Renal cortex interstitium (tissue), 11 donors: Measurements from ENCODE around the gene PAK4. TPM values are rescaled to one million over a fixed set of nuclear protein-coding genes. Genes with fewer than 3 reads are reported as not detected.
"Not testable (repeated sequence)": the region's sequence is repeated elsewhere in the genome, so short reads cannot be mapped to it uniquely, and the experiment has no call there.

ENCODE experiments used
- DNase-seq, 11 donors: peaks; one replicate each; pipeline ENCODE4 v3.0.0-alpha.2; 2013; ENCODE audit warnings: low read depth in 9 of 11, low spot score in 4 of 11; ENCODE audit errors: extremely low read depth in 1 of 11
- polyA plus RNA-seq, 3 donors: library from polyadenylated mRNA; unstranded; fragments of 120-200 nt; gene quantifications; one replicate each; pipeline ENCODE4 v1.2.1, GENCODE V29; 2013; ENCODE audit not compliant: insufficient read length in 3 of 3

PAK4 gene
- polyA plus RNA-seq, 3 donors, result 41.7 to 71.0 (median 65.6) TPM

DNA sequence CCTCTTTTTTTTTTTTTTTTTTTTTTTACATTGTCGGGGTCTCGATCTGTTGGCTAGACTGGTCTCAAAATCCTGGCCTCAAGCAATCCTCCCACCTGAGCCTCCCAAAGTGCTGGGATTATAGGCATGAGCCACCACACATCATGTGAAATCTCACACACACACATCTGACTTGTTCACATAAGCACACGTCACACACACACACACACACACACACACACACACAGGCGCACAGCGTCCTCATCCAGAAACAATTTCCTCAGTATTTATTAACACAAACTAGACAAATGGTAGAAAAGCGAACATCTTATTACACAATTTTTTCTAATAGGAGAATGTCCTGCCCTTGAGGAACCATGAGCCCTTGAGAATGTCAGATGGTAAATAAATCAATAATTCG, 83.6 kb downstream of the PAK4 start:
- DNase-seq, result no peak

GRCh38 chr19:39211731-39212374, 86.3 kb downstream of the PAK4 start:
- DNase-seq, result no peak

DNA sequence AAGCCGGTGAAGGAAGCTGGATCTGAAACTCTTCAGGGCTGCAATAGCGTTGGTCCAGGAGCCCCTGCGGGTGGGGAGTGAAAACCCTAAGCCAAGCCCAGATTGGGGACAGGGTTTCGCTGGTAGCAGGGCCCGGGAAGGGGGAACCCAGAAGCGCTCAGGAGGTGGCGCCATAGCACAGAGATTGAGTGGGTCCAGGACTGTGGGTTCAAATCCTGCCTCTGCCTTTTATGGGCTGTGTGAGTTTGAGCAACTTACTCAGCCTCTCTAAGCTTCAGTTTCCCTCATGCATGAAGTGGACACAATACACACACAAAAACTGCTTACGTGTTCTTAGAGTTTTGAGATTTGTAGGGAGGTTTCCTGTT, 86.8 kb downstream of the PAK4 start:
- DNase-seq, result no peak

DNA sequence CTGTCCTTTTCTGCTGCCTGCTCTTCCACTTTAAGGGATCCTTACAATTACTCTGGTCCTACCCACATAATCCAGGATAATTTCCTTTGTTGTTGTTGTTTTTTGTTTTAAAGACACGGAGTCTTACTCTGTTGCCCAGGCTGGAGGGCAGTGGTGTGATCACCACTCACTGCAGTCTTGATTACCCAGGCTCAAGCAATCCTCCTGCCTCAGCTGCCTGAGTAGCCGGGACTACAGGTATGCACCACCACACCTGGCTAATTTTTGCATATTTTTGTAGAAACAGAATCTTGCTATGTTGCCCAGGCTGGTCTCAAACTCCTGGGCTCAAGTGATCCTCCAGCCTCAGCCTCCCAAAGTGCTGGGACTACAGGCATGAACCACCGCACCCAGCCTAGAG, 89.7 kb downstream of the PAK4 start:
- not testable (repeated sequence) for DNase-seq

DNA sequence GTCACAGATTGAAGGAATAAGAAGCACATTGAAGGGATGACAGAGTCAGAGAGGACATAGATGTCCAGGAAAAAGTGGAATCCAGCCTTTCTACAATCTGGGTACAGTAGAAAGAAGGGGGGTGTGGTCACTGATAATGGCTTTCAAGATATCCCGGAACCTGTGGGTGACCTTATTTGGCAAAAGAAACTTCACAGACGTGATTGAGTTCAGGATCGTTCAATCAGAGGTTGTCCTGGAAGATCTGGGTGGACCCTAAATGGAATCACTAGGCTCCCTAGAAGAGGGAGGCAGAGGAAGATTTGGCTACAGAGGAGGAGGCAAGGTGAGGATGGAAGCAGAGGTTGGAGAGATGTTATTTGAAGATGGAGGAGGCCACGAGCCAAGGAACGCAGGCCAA, 91.5 kb downstream of the PAK4 start:
- no peak for DNase-seq

DNA sequence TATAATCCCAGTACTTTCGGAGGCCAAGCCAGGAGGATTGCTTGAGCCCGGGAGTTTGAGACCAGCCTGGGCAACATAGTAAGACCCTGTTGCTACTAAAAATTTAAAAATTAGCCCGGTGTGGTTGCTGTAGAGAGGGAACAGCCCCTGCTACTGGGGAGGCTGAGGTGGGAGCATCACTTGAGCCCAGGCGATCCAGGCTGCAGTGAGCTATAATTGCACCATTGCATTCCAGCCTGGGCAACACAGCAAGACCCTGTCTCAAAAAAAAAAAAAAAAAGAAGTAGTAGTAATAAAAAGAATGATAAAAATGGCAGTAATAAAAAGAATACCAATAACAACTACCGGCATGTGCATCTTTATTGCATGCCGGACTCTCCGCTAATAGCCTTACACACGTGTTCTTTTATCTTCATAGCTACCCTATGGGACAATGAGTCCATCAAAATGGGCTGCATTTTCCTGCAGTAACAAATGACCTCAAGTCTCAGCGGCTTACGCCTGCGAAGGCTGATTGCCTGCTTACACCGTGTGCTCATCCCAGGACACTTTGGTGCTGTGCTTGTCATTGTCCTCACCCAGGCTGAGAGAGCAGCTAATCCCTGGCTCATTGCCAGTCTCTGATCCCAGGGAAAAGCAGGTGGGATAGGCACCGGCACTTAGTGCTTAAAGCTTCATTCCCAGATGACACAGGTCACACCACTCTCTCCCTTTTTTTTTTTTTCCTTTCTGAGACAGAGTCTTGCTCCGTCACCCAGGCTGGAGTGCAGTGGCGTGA, 92.8 kb downstream of the PAK4 start:
- DNase-seq, result no peak

DNA sequence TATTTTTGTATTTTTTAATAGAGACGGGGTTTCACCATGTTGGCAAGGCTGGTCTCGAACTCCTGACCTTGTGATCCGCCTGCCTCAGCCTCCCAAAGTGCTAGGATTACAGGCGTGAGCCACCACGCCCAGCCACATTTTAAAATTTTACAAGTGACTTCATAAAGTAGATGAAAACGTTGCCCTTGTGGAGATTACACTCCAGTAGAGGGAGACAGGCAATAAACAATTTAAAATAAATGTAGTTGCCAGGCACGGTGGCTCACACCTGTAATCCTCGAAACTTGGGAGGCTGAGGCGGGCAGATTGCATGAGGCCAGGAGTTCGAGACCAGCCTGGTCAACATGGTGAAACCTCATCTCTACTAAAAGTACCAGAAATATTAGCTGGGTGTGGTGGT, 93.5 kb downstream of the PAK4 start:
- DNase-seq, result not testable (repeated sequence)

GRCh38 chr19:39223703-39224279, 98.2 kb downstream of the PAK4 start:
- DNase-seq, result peak in 4 of 11 donors; percentile 33 to 46 (median 38)

GRCh38 chr19:39224910-39225309, 99.3 kb downstream of the PAK4 start:
- no peak for DNase-seq

Other genes starting within 250 kb of the PAK4 start
- 1 to 10 TPM; 6.0 to 8.9 (median 7.8) TPM for gene RINL, start 247.5 kb upstream of the PAK4 start, polyA plus RNA-seq
- gene SIRT2, start 226.2 kb upstream of the PAK4 start, polyA plus RNA-seq, result 10 to 100 TPM; 37.1 to 48.7 (median 42.1) TPM
- 10 to 100 TPM in 2 of 3 donors, 1 to 10 TPM in 1; 6.4 to 11.0 (median 10.4) TPM for gene NFKBIB, start 225.8 kb upstream of the PAK4 start, polyA plus RNA-seq
- gene CCER2, start 213.6 kb upstream of the PAK4 start, polyA plus RNA-seq, result 1 to 10 TPM in 1 of 3 donors, under 1 TPM in 2; 0.57 to 1.1 (median 0.65) TPM
- gene SARS2, start 195.0 kb upstream of the PAK4 start, polyA plus RNA-seq, result 10 to 100 TPM; 43.2 to 56.0 (median 50.9) TPM
- gene MRPS12, start 194.8 kb upstream of the PAK4 start, polyA plus RNA-seq, result 10 to 100 TPM; 15.2 to 27.4 (median 26.5) TPM
- 10 to 100 TPM; 69.5 to 93.4 (median 71.4) TPM for gene FBXO17, start 150.0 kb upstream of the PAK4 start, polyA plus RNA-seq
- 1 to 10 TPM; 7.1 to 8.7 (median 7.2) TPM for gene FBXO27, start 93.2 kb upstream of the PAK4 start, polyA plus RNA-seq
- gene ACP7, start 41.4 kb upstream of the PAK4 start, polyA plus RNA-seq, result under 1 TPM; 0.20 to 0.72 (median 0.38) TPM
- 1 to 10 TPM; 1.3 to 4.5 (median 1.7) TPM for gene NCCRP1, start 71.2 kb downstream of the PAK4 start, polyA plus RNA-seq
- not detected for gene SYCN, start 78.5 kb downstream of the PAK4 start, polyA plus RNA-seq
- gene IFNL3, start 119.2 kb downstream of the PAK4 start, polyA plus RNA-seq, result not detected
- under 1 TPM in 1 of 3 donors, not detected in 2; 0.11 TPM for gene IFNL4, start 123.1 kb downstream of the PAK4 start, polyA plus RNA-seq
- not detected for gene IFNL2, start 142.6 kb downstream of the PAK4 start, polyA plus RNA-seq
- gene IFNL1, start 170.6 kb downstream of the PAK4 start, polyA plus RNA-seq, result not detected
- gene LRFN1, start 195.1 kb downstream of the PAK4 start, polyA plus RNA-seq, result 1 to 10 TPM in 2 of 3 donors, under 1 TPM in 1; 0.92 to 2.8 (median 2.1) TPM
- gene GMFG, start 210.3 kb downstream of the PAK4 start, polyA plus RNA-seq, result 10 to 100 TPM; 16.3 to 32.9 (median 25.0) TPM
- 100 to 1,000 TPM in 2 of 3 donors, 10 to 100 TPM in 1; 92.7 to 145 (median 122) TPM for gene SAMD4B, start 216.6 kb downstream of the PAK4 start, polyA plus RNA-seq